Putamen (tissue), 1 donor: ENCODE measurements around the gene CDK14.
"Not testable (repeated sequence)": the region's sequence is repeated elsewhere in the genome, so short reads cannot be mapped to it uniquely, and the experiment has no call there.

Experiments used
- DNase-seq: peaks from one replicate; pipeline ENCODE4 v3.0.0-alpha.2; 2016; ENCODE audit warnings: low spot score

Gene CDK14

GRCh38 chr7:90631502-90631901, 35.4 kb downstream of the CDK14 start:
- DNase-seq = no peak

GRCh38 chr7:90639683-90640082, 43.6 kb downstream of the CDK14 start:
- DNase-seq = not testable (repeated sequence)

GRCh38 chr7:90642978-90643377, 46.9 kb downstream of the CDK14 start:
- DNase-seq = no peak

- DNase-seq = no peak
Observed at GRCh38 chr7:90645784-90646183, 49.7 kb downstream of the CDK14 start.

- no peak for DNase-seq
Observed at GRCh38 chr7:90648107-90648506, 52.0 kb downstream of the CDK14 start.

- DNase-seq = no peak
Observed at GRCh38 chr7:90648834-90649233, 52.7 kb downstream of the CDK14 start.

- no peak for DNase-seq
Observed at GRCh38 chr7:90654718-90655427, 58.8 kb downstream of the CDK14 start.

- no peak for DNase-seq
Observed at GRCh38 chr7:90655566-90655965, 59.4 kb downstream of the CDK14 start.

- DNase-seq = no peak
Observed at GRCh38 chr7:90657481-90657880, 61.4 kb downstream of the CDK14 start.

- no peak for DNase-seq
Observed at GRCh38 chr7:90660100-90660499, 64.0 kb downstream of the CDK14 start.

GRCh38 chr7:90660819-90661218, 64.7 kb downstream of the CDK14 start:
- no peak for DNase-seq

GRCh38 chr7:90661290-90662151, 65.4 kb downstream of the CDK14 start:
- DNase-seq = no peak

GRCh38 chr7:90663176-90663575, 67.1 kb downstream of the CDK14 start:
- no peak for DNase-seq

- no peak for DNase-seq
Observed at GRCh38 chr7:90666186-90666585, 70.1 kb downstream of the CDK14 start.

- no peak for DNase-seq
Observed at GRCh38 chr7:90668992-90669391, 72.9 kb downstream of the CDK14 start.

- no peak for DNase-seq
Observed at GRCh38 chr7:90669492-90669891, 73.4 kb downstream of the CDK14 start.

- DNase-seq = no peak
Observed at GRCh38 chr7:90671571-90671970, 75.5 kb downstream of the CDK14 start.

- no peak for DNase-seq
Observed at GRCh38 chr7:90672210-90672609, 76.1 kb downstream of the CDK14 start.

- no peak for DNase-seq
Observed at GRCh38 chr7:90674625-90675024, 78.5 kb downstream of the CDK14 start.

GRCh38 chr7:90675982-90676381, 79.9 kb downstream of the CDK14 start:
- no peak for DNase-seq

- no peak for DNase-seq
Observed at GRCh38 chr7:90677486-90678404, 81.6 kb downstream of the CDK14 start.

- no peak for DNase-seq
Observed at GRCh38 chr7:90678986-90679385, 82.9 kb downstream of the CDK14 start.
